Esophagus muscularis mucosa (tissue), 3 donors: Measurements from ENCODE around the gene SLC26A2.

Source experiments
- CTCF ChIP-seq, 3 experiments: fragments of 200-600 bp in 2 of 3; fragments of 450-650 bp in 1 of 3; sonication (generic) in 2 of 3; IDR thresholded peaks; one replicate each; pipeline ENCODE4 v1.5.1; 2017 to 2019; ENCODE audit warnings: antibody characterized with exemption in 3 of 3, mild to moderate bottlenecking in 2 of 3, moderate library complexity in 1 of 3
- POLR2A ChIP-seq: fragments of 450-650 bp; IDR thresholded peaks from one replicate; pipeline ENCODE4 v1.6.1; 2017; ENCODE audit warnings: antibody characterized with exemption, moderate library complexity, mild to moderate bottlenecking, low read depth

- TF ChIP-seq CTCF (IDR thresholded peaks at IDR 0.05) (no peak), POLR2A (no peak)
Measured at GRCh38 chr5:149938279-149938678, 22.3 kb upstream of the SLC26A2 start.
